Activated CD8-positive, alpha-beta T cell treated with anti-CD3 and anti-CD28 coated beads for 36 hours (primary cell): ENCODE measurements around the gene FRMD5. TPM values are rescaled to one million over a fixed set of nuclear protein-coding genes. Genes with fewer than 3 reads are reported as not detected.

Source experiments
- ATAC-seq: fragments of 200-7000 bp; cut with Tn5 transposase; one replicate; pipeline ENCODE4 v1.10.0; 2021; ENCODE audit warnings: mild to moderate bottlenecking, moderate library complexity
- CTCF ChIA-PET: fragments of 350-600 bp; sonication (Branson Sonifier 250); formaldehyde crosslinking; loops from one replicate; lab custom pipeline; 2021; ENCODE audit warnings: antibody characterized with exemption; lab: Charles Lee
- POLR2A ChIA-PET: fragments of 350-600 bp; sonication (Branson Sonifier 250); formaldehyde crosslinking; loops from one replicate; lab custom pipeline; 2021; ENCODE audit warnings: antibody characterized with exemption; lab: Charles Lee
- DNase-seq: peaks from one replicate; pipeline ENCODE4 v3.0.0-alpha.2; 2020
- H3K27ac Mint-ChIP-seq: one replicate; pipeline ENCODE4 v1.8.0; 2021; ENCODE audit warnings: mild to moderate bottlenecking, mixed read lengths
- H3K27me3 Mint-ChIP-seq: one replicate; pipeline ENCODE4 v1.8.0; 2021; ENCODE audit warnings: mixed read lengths
- H3K36me3 Mint-ChIP-seq: one replicate; pipeline ENCODE4 v1.8.0; 2021; ENCODE audit warnings: low read depth, mixed read lengths
- H3K4me1 Mint-ChIP-seq: one replicate; pipeline ENCODE4 v1.8.0; 2021; ENCODE audit warnings: low read depth, mixed read lengths
- H3K4me3 Mint-ChIP-seq: one replicate; pipeline ENCODE4 v1.8.0; 2021; ENCODE audit warnings: mild to moderate bottlenecking, moderate library complexity, mixed read lengths
- H3K9me3 Mint-ChIP-seq: one replicate; pipeline ENCODE4 v1.8.0; 2021; ENCODE audit warnings: mixed read lengths
- CTCF ChIP-seq: fragments of 200-600 bp; IDR thresholded peaks from one replicate; pipeline ENCODE4 v1.8.0; 2022; ENCODE audit warnings: antibody characterized with exemption, mild to moderate bottlenecking
- intact Hi-C: fragments of 100-400 bp; cut with micrococcal nuclease; formaldehyde crosslinking; loops from one replicate; pipeline ENCODE4 v1.10.0; 2022
- total RNA-seq, 2 experiments: library from RNA; stranded (reverse); gene quantifications; one replicate each; pipeline ENCODE4 v1.2.3, GENCODE V29; 2021

Gene FRMD5
- total RNA-seq, 2 experiments from 2014 or later: 0.23 to 0.25 TPM

- no peak overlapping the region for H3K27ac Mint-ChIP-seq
- H3K4me1 Mint-ChIP-seq: no peaks in the 10 kb centered on the region
- no peaks in the 10 kb centered on the region for H3K27me3 Mint-ChIP-seq
- H3K9me3 Mint-ChIP-seq: no peaks in the 10 kb centered on the region
- ChIA-PET CTCF (interaction anchor here (1.3 kb wide), 1 partner anchor 27 kb away, joined by 3 read pairs; no protein-coding TSS in a partner anchor), POLR2A (interaction anchor here (1.3 kb wide), 1 partner anchor 13 kb away, joined by 3 read pairs; no protein-coding TSS in a partner anchor)
- DNase-seq (no peak), ATAC-seq (no peak)
- intact Hi-C loops: no loop called here
- H3K36me3 Mint-ChIP-seq: peaks cover 47% of the 10 kb centered on the region
- TF ChIP-seq CTCF: no peak
- no peak overlapping the region for H3K4me3 Mint-ChIP-seq
Measured at GRCh38 chr15:43877371-43877770, 317.7 kb downstream of the FRMD5 start.

GRCh38 chr15:43876872-43877271, 318.2 kb downstream of the FRMD5 start:
- H3K27me3 Mint-ChIP-seq: no peaks in the 10 kb centered on the region

DNA sequence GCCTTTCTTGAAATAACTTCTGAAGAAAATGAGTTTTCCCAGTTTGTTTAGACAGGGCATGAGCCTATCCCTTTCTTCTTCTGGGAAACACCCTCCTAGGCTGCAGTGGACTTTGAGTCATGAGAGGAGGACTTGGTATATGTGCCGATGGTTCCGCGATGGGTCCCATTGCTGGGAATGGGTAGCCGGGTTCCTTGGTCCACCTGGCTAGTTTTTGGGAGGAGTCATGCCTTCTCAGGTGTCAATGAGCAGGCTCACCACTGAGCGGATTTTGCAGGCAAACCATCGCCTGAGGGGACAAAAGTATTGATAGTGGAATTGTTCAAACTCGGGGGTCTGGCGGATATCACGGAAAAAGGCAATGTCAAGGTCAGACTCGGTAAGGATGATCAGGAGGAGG, 321.4 kb downstream of the FRMD5 start:
- ChIA-PET POLR2A (no interaction called here), CTCF (interaction anchor here (1.1 kb wide), 1 partner anchor 12 kb away, joined by 3 read pairs; no protein-coding TSS in a partner anchor)
- no peak overlapping the region for H3K27ac Mint-ChIP-seq
- no peak for ATAC-seq
- no peaks in the 10 kb centered on the region for H3K27me3 Mint-ChIP-seq
- no peaks in the 10 kb centered on the region for H3K4me1 Mint-ChIP-seq
- intact Hi-C loops: no loop called here
- no peak for TF ChIP-seq CTCF
- H3K4me3 Mint-ChIP-seq: no peak overlapping the region
- H3K36me3 Mint-ChIP-seq: peaks cover 39% of the 10 kb centered on the region
- no peaks in the 10 kb centered on the region for H3K9me3 Mint-ChIP-seq
- no peak for DNase-seq

More at GRCh38 chr15:43876872-43877271, 318.2 kb downstream of the FRMD5 start:
- DNase-seq (no peak), ATAC-seq (no peak)
- intact Hi-C loops: no loop called here
- H3K4me3 Mint-ChIP-seq: no peak overlapping the region
- no peaks in the 10 kb centered on the region for H3K9me3 Mint-ChIP-seq
- no peak for TF ChIP-seq CTCF
- H3K36me3 Mint-ChIP-seq: peaks cover 47% of the 10 kb centered on the region
- CTCF ChIA-PET: interaction anchor here (1.3 kb wide), 1 partner anchor 27 kb away, joined by 3 read pairs; no protein-coding TSS in a partner anchor
- POLR2A ChIA-PET: interaction anchor here (1.3 kb wide), 1 partner anchor 14 kb away, joined by 3 read pairs; no protein-coding TSS in a partner anchor
- no peaks in the 10 kb centered on the region for H3K4me1 Mint-ChIP-seq
- no peak overlapping the region for H3K27ac Mint-ChIP-seq

DNA sequence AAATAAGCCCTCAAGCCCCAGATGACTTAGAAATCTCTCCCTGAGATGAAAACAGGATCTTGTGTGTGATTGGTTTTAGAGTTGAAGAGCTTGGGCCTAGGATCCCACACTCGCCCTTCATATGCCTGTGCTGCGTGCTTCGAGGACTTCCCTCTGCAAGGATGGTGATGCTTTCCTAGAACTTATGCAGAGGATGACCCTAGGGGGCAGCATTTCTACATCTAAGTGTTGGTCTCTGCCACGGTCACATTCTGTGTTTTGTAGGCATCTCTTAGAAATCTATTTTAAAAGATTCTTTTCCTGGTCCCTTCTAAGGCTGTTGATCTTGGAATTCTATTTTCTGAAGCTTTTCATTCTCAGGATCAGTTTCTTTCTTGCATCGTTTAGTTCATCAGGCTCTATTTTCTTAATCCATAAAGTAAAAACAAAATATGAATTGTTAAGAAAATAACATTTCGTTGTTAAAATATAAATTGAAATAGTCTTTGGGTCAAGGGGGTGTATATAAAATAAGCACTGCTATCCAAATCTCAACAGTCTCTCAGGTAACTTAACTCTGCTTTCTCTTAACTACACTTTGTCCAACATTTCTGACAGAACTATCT, 322.6 kb downstream of the FRMD5 start:
- ChIA-PET CTCF (interaction anchor here (1.0 to 1.5 kb wide), 3 partner anchors 9 to 30 kb away, joined by 3 to 4 read pairs (median 3); no protein-coding TSS in a partner anchor), POLR2A (no interaction called here)
- intact Hi-C loops: no loop called here
- Mint-ChIP-seq H3K9me3 (no peaks in the 10 kb centered on the region), H3K4me3 (no peak overlapping the region), H3K27ac (no peak overlapping the region), H3K36me3 (peaks cover 37% of the 10 kb centered on the region), H3K4me1 (no peaks in the 10 kb centered on the region), H3K27me3 (no peaks in the 10 kb centered on the region)
- DNase-seq (peak; percentile 28), ATAC-seq (no peak)
- TF ChIP-seq CTCF: peak; percentile 42

DNA sequence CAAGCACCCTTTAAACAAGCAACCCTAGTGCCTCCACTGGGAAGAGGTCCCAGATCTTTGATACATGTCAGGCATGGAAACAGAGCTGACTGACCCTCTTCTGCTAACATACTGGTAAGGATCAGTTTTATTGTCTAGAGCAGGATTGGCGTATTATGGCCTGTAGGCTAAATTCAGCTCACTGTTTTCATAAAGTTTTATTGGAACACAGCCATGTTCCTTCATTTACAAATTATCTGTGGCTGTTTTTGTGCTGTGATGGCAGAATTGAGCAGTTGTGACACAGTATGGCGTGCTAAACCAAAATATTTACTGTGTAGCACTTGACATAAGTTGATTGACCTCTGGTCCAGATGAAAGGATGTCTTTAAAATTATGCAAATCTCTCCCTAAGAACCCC, 323.2 kb downstream of the FRMD5 start:
- no peaks in the 10 kb centered on the region for H3K4me1 Mint-ChIP-seq
- CTCF ChIA-PET: interaction anchor here (1.0 to 1.5 kb wide), 2 partner anchors 10 to 31 kb away, joined by 3 to 4 read pairs; no protein-coding TSS in a partner anchor
- TF ChIP-seq CTCF: no peak
- no peaks in the 10 kb centered on the region for H3K27me3 Mint-ChIP-seq
- POLR2A ChIA-PET: no interaction called here
- intact Hi-C loops: no loop called here
- no peak for DNase-seq
- no peak overlapping the region for H3K27ac Mint-ChIP-seq
- H3K9me3 Mint-ChIP-seq: no peaks in the 10 kb centered on the region
- no peak for ATAC-seq
- H3K4me3 Mint-ChIP-seq: no peak overlapping the region
- peaks cover 40% of the 10 kb centered on the region for H3K36me3 Mint-ChIP-seq
